Activated CD4-positive, alpha-beta T cell treated with anti-CD3 and anti-CD28 coated beads, Interleukin-2, amount 50 U/mL, for 24 hours (primary cell): Measurements from ENCODE around the gene NPC1.
A peak's percentile ranks its signal among the peaks of the same experiment; 100 is the strongest.
"Not testable (repeated sequence)": the region's sequence is repeated elsewhere in the genome, so short reads cannot be mapped to it uniquely, and the experiment has no call there.

Source experiments
- DNase-seq, 2 donors: peaks; one replicate each; pipeline ENCODE4 v3.0.0-alpha.2; 2020; ENCODE audit warnings: low read depth in 1 of 2, low spot score in 1 of 2

The NPC1 gene

GRCh38 chr18:23586249-23587196 lies at the start of gene NPC1:
NPC1 (minus strand) TSS chr18:23586506; CDS start chr18:23586343, 163 bp downstream.
- peak; percentile 83 to 89 for DNase-seq

GRCh38 chr18:23636071-23636399 lies 49.7 kb upstream of the NPC1 start:
- DNase-seq = no peak

GRCh38 chr18:23635283-23636070 lies 49.2 kb upstream of the NPC1 start:
- no peak for DNase-seq

GRCh38 chr18:23634692-23635091 lies 48.4 kb upstream of the NPC1 start:
- DNase-seq = no peak

GRCh38 chr18:23632615-23633014 lies 46.3 kb upstream of the NPC1 start:
- DNase-seq = no peak

- DNase-seq = no peak
Observed at GRCh38 chr18:23631746-23632145, 45.4 kb upstream of the NPC1 start.

GRCh38 chr18:23631312-23631711 lies 45.0 kb upstream of the NPC1 start:
- DNase-seq = no peak

GRCh38 chr18:23629444-23629946 lies 43.2 kb upstream of the NPC1 start:
- no peak for DNase-seq

GRCh38 chr18:23627970-23628369 lies 41.7 kb upstream of the NPC1 start:
- no peak for DNase-seq

- no peak for DNase-seq
Observed at GRCh38 chr18:23627321-23627720, 41.0 kb upstream of the NPC1 start.

GRCh38 chr18:23626451-23627279 lies 40.4 kb upstream of the NPC1 start:
- DNase-seq = no peak

- DNase-seq = no peak
Observed at GRCh38 chr18:23623040-23623439, 36.7 kb upstream of the NPC1 start.

- no peak for DNase-seq
Observed at GRCh38 chr18:23619388-23619881, 33.1 kb upstream of the NPC1 start.

- DNase-seq = no peak
Observed at GRCh38 chr18:23618862-23619387, 32.6 kb upstream of the NPC1 start.

- DNase-seq = no peak
Observed at GRCh38 chr18:23617412-23618014, 31.2 kb upstream of the NPC1 start.

- no peak for DNase-seq
Observed at GRCh38 chr18:23616258-23616657, 30.0 kb upstream of the NPC1 start.

- no peak for DNase-seq
Observed at GRCh38 chr18:23614891-23615290, 28.6 kb upstream of the NPC1 start.

GRCh38 chr18:23614413-23614812 lies 28.1 kb upstream of the NPC1 start:
- no peak for DNase-seq

GRCh38 chr18:23613091-23613475 lies 26.8 kb upstream of the NPC1 start:
- not testable (repeated sequence) for DNase-seq

GRCh38 chr18:23612434-23613090 lies 26.3 kb upstream of the NPC1 start:
- no peak for DNase-seq
